Activated T-helper 17 cell treated with anti-CD3 and anti-CD28 coated beads, Interleukin-2, amount 50 U/mL, for 72 hours (primary cell): Measurements from ENCODE around the gene MAFG. TPM values are rescaled to one million over a fixed set of nuclear protein-coding genes. Genes with fewer than 3 reads are reported as not detected.
A peak's percentile ranks its signal among the peaks of the same experiment; 100 is the strongest.

Experiments
- ATAC-seq: fragments of 150-1000 bp; cut with Tn5 transposase; replicated peaks from 2 replicates; pipeline ENCODE4 v1.10.0; 2021; ENCODE audit warnings: mild to moderate bottlenecking, moderate library complexity
- H3K27ac Mint-ChIP-seq: one replicate; pipeline ENCODE4 v1.8.0; 2022; ENCODE audit warnings: mixed read lengths
- H3K27me3 Mint-ChIP-seq: one replicate; pipeline ENCODE4 v1.8.0; 2022; ENCODE audit warnings: mixed read lengths
- H3K36me3 Mint-ChIP-seq: one replicate; pipeline ENCODE4 v1.8.0; 2022; ENCODE audit warnings: low read depth, mild to moderate bottlenecking, mixed read lengths
- H3K4me1 Mint-ChIP-seq: one replicate; pipeline ENCODE4 v1.8.0; 2022; ENCODE audit warnings: mixed read lengths
- H3K4me3 Mint-ChIP-seq: one replicate; pipeline ENCODE4 v1.8.0; 2022; ENCODE audit warnings: mild to moderate bottlenecking, mixed read lengths
- H3K9me3 Mint-ChIP-seq: one replicate; pipeline ENCODE4 v1.8.0; 2022; ENCODE audit warnings: mixed read lengths
- total RNA-seq, 2 donors: library from RNA; stranded (reverse); gene quantifications; one replicate each; pipeline ENCODE4 v1.2.3, GENCODE V29; 2022

MAFG gene
- total RNA-seq, 2 donors from 2014 or later = 28.9 to 32.6 TPM

- peaks cover 12% of the 10 kb centered on the region for H3K4me1 Mint-ChIP-seq
- no peaks in the 10 kb centered on the region for H3K27me3 Mint-ChIP-seq
- peaks cover 86% of the 10 kb centered on the region for H3K36me3 Mint-ChIP-seq
- ATAC-seq = peak; percentile 9
- peak overlapping the region; percentile 93 for H3K27ac Mint-ChIP-seq
- H3K9me3 Mint-ChIP-seq = no peaks in the 10 kb centered on the region
- peak overlapping the region; percentile 79 for H3K4me3 Mint-ChIP-seq
Measured at GRCh38 chr17:81891303-81891552, 36.3 kb downstream of the MAFG start.

- Mint-ChIP-seq H3K9me3 (no peaks in the 10 kb centered on the region), H3K27ac (peak overlapping the region; percentile 93), H3K4me1 (peaks cover 12% of the 10 kb centered on the region), H3K27me3 (no peaks in the 10 kb centered on the region), H3K36me3 (peaks cover 86% of the 10 kb centered on the region), H3K4me3 (peak overlapping the region; percentile 79)
- ATAC-seq = no peak
Measured at GRCh38 chr17:81890447-81891302, 36.9 kb downstream of the MAFG start.

GRCh38 chr17:81889602-81890001 lies 37.9 kb downstream of the MAFG start:
- ATAC-seq = no peak
- H3K4me3 Mint-ChIP-seq = peak overlapping the region; percentile 79
- H3K9me3 Mint-ChIP-seq = no peaks in the 10 kb centered on the region
- H3K36me3 Mint-ChIP-seq = peaks cover 86% of the 10 kb centered on the region
- H3K4me1 Mint-ChIP-seq = peaks cover 12% of the 10 kb centered on the region
- H3K27ac Mint-ChIP-seq = peak overlapping the region; percentile 63
- H3K27me3 Mint-ChIP-seq = no peaks in the 10 kb centered on the region

- Mint-ChIP-seq H3K4me1 (peaks cover 12% of the 10 kb centered on the region), H3K27ac (peak overlapping the region; percentile 76), H3K9me3 (no peaks in the 10 kb centered on the region), H3K27me3 (no peaks in the 10 kb centered on the region), H3K4me3 (peak overlapping the region; percentile 79), H3K36me3 (peaks cover 87% of the 10 kb centered on the region)
- no peak for ATAC-seq
Measured at GRCh38 chr17:81888988-81889595, 38.4 kb downstream of the MAFG start.

GRCh38 chr17:81888105-81888987 lies 39.2 kb downstream of the MAFG start:
- no peak for ATAC-seq
- peak overlapping the region; percentile 76 for H3K27ac Mint-ChIP-seq
- H3K36me3 Mint-ChIP-seq = peaks cover 89% of the 10 kb centered on the region
- no peaks in the 10 kb centered on the region for H3K27me3 Mint-ChIP-seq
- peak overlapping the region; percentile 79 for H3K4me3 Mint-ChIP-seq
- peaks cover 12% of the 10 kb centered on the region for H3K4me1 Mint-ChIP-seq
- no peaks in the 10 kb centered on the region for H3K9me3 Mint-ChIP-seq

- Mint-ChIP-seq H3K36me3 (peaks cover 97% of the 10 kb centered on the region), H3K4me1 (peaks cover 12% of the 10 kb centered on the region), H3K27ac (peak overlapping the region; percentile 69), H3K27me3 (no peaks in the 10 kb centered on the region), H3K9me3 (no peaks in the 10 kb centered on the region), H3K4me3 (no peak overlapping the region)
- no peak for ATAC-seq
Measured at GRCh38 chr17:81885869-81886548, 41.5 kb downstream of the MAFG start.

GRCh38 chr17:81885454-81885853 lies 42.1 kb downstream of the MAFG start:
- H3K9me3 Mint-ChIP-seq = no peaks in the 10 kb centered on the region
- H3K36me3 Mint-ChIP-seq = peaks cover 98% of the 10 kb centered on the region
- H3K27me3 Mint-ChIP-seq = no peaks in the 10 kb centered on the region
- H3K4me3 Mint-ChIP-seq = no peak overlapping the region
- no peak for ATAC-seq
- peak overlapping the region; percentile 69 for H3K27ac Mint-ChIP-seq
- H3K4me1 Mint-ChIP-seq = peaks cover 12% of the 10 kb centered on the region

- H3K36me3 Mint-ChIP-seq = peaks cover 98% of the 10 kb centered on the region
- H3K27ac Mint-ChIP-seq = no peak overlapping the region
- no peak overlapping the region for H3K4me3 Mint-ChIP-seq
- no peaks in the 10 kb centered on the region for H3K9me3 Mint-ChIP-seq
- no peak for ATAC-seq
- peaks cover 12% of the 10 kb centered on the region for H3K4me1 Mint-ChIP-seq
- H3K27me3 Mint-ChIP-seq = no peaks in the 10 kb centered on the region
Measured at GRCh38 chr17:81884968-81885367, 42.6 kb downstream of the MAFG start.

GRCh38 chr17:81884520-81884919 lies 43.0 kb downstream of the MAFG start:
- Mint-ChIP-seq H3K4me3 (no peak overlapping the region), H3K36me3 (peaks cover 98% of the 10 kb centered on the region), H3K9me3 (no peaks in the 10 kb centered on the region), H3K4me1 (peaks cover 12% of the 10 kb centered on the region), H3K27me3 (no peaks in the 10 kb centered on the region), H3K27ac (no peak overlapping the region)
- ATAC-seq = no peak

GRCh38 chr17:81879121-81879520 lies 48.4 kb downstream of the MAFG start:
- no peaks in the 10 kb centered on the region for H3K9me3 Mint-ChIP-seq
- H3K36me3 Mint-ChIP-seq = peaks cover 67% of the 10 kb centered on the region
- H3K4me1 Mint-ChIP-seq = no peaks in the 10 kb centered on the region
- no peak for ATAC-seq
- H3K4me3 Mint-ChIP-seq = no peak overlapping the region
- H3K27me3 Mint-ChIP-seq = no peaks in the 10 kb centered on the region
- H3K27ac Mint-ChIP-seq = no peak overlapping the region

- Mint-ChIP-seq H3K27me3 (no peaks in the 10 kb centered on the region), H3K4me1 (no peaks in the 10 kb centered on the region), H3K9me3 (no peaks in the 10 kb centered on the region), H3K27ac (no peak overlapping the region), H3K4me3 (no peak overlapping the region), H3K36me3 (peaks cover 59% of the 10 kb centered on the region)
- ATAC-seq = no peak
Measured at GRCh38 chr17:81878294-81878693, 49.2 kb downstream of the MAFG start.

GRCh38 chr17:81877569-81877968 lies 50.0 kb downstream of the MAFG start:
- Mint-ChIP-seq H3K36me3 (peaks cover 58% of the 10 kb centered on the region), H3K4me1 (peaks cover 5% of the 10 kb centered on the region), H3K27me3 (no peaks in the 10 kb centered on the region), H3K4me3 (no peak overlapping the region), H3K27ac (no peak overlapping the region), H3K9me3 (no peaks in the 10 kb centered on the region)
- ATAC-seq = no peak

- H3K9me3 Mint-ChIP-seq = no peaks in the 10 kb centered on the region
Measured at GRCh38 chr17:81871387-81872230, 55.9 kb downstream of the MAFG start.

More at GRCh38 chr17:81871387-81872230, 55.9 kb downstream of the MAFG start:
- peaks cover 59% of the 10 kb centered on the region for H3K36me3 Mint-ChIP-seq
- H3K27me3 Mint-ChIP-seq = no peaks in the 10 kb centered on the region
- peaks cover 5% of the 10 kb centered on the region for H3K4me1 Mint-ChIP-seq
- ATAC-seq = peak; percentile 11
- peak overlapping the region; percentile 91 for H3K27ac Mint-ChIP-seq
- peak overlapping the region; percentile 83 for H3K4me3 Mint-ChIP-seq
